GM12878 (cell line): ENCODE measurements around the gene UGGT2. TPM values are rescaled to one million over a fixed set of nuclear protein-coding genes. Genes with fewer than 3 reads are reported as not detected.

Experiments
- BHLHE40 ChIP-seq, 2 experiments: fragments of 450-650 bp in 1 of 2; IDR thresholded peaks; 2 replicates each; pipeline ENCODE4 v1.6.1; 2011 to 2017; ENCODE audit warnings: low read depth in 2 of 2, borderline replicate concordance in 1 of 2, improper control_type of control experiment in 1 of 2, low read length in 1 of 2, mild to moderate bottlenecking in 1 of 2
- CREB1 ChIP-seq: IDR thresholded peaks from 2 replicates; pipeline ENCODE4 v1.6.1; 2012; ENCODE audit warnings: low read depth, mild to moderate bottlenecking, inconsistent platforms
- GABPA ChIP-seq: IDR thresholded peaks from 2 replicates; pipeline ENCODE4 v1.6.1; 2014; ENCODE audit warnings: antibody characterized with exemption, low read depth, mild to moderate bottlenecking, inconsistent platforms
- HDGF ChIP-seq: fragments of 450-650 bp; IDR thresholded peaks from 2 replicates; pipeline ENCODE4 v1.6.1; 2016; ENCODE audit warnings: antibody characterized with exemption
- IKZF1 ChIP-seq: fragments of 450-650 bp; conservative IDR thresholded peaks from 2 replicates; pipeline ENCODE4 v1.6.1; 2017; ENCODE audit warnings: antibody characterized with exemption, mild to moderate bottlenecking
- JUND ChIP-seq: IDR thresholded peaks from 2 replicates; pipeline ENCODE4 v1.6.1; 2012; ENCODE audit warnings: low read depth, mild to moderate bottlenecking, low read length, improper control_type of control experiment, moderate library complexity
- MEF2A ChIP-seq: IDR thresholded peaks from 2 replicates; pipeline ENCODE4 v1.6.1; 2011; ENCODE audit warnings: low read depth, mild to moderate bottlenecking, low read length, moderate library complexity; ENCODE audit not compliant: insufficient read depth
- NBN ChIP-seq: fragments of 450-650 bp; IDR thresholded peaks from 2 replicates; pipeline ENCODE4 v1.6.1; 2016
- NFYB ChIP-seq: IDR thresholded peaks from 2 replicates; pipeline ENCODE4 v1.6.1; 2011; ENCODE audit warnings: low read depth, mild to moderate bottlenecking, low read length, improper control_type of control experiment, moderate library complexity; ENCODE audit not compliant: insufficient read depth
- PML ChIP-seq: IDR thresholded peaks from 2 replicates; pipeline ENCODE4 v1.6.1; 2012; ENCODE audit warnings: low read length, inconsistent platforms
- RFX5 ChIP-seq: IDR thresholded peaks from 2 replicates; pipeline ENCODE4 v1.6.1; 2011; ENCODE audit warnings: low read depth, low read length, improper control_type of control experiment
- SP1 ChIP-seq: IDR thresholded peaks from one replicate; pipeline ENCODE4 v1.6.1; 2011; ENCODE audit warnings: low read depth, low read length
- STAT1 ChIP-seq: fragments of 450-650 bp; conservative IDR thresholded peaks from 2 replicates; pipeline ENCODE4 v1.6.1; 2014; ENCODE audit warnings: antibody characterized with exemption, mild to moderate bottlenecking
- STAT3 ChIP-seq: IDR thresholded peaks from 2 replicates; pipeline ENCODE4 v1.6.1; 2011; ENCODE audit warnings: low read depth, low read length, improper control_type of control experiment
- ZBED1 ChIP-seq: IDR thresholded peaks from 2 replicates; pipeline ENCODE4 v1.6.1; 2016; ENCODE audit warnings: borderline replicate concordance
- ZNF622 ChIP-seq: fragments of 450-650 bp; IDR thresholded peaks from 2 replicates; pipeline ENCODE4 v1.6.1; 2017; ENCODE audit warnings: mild to moderate bottlenecking, inconsistent platforms
- polyA plus RNA-seq, 11 experiments: library from polyadenylated mRNA; depleted of rRNA in 4 of 11; unstranded in 6 of 11; stranded (reverse) in 5 of 11; fragments of >200 nt; fragmentation: Nextera tagmentation in 4 of 11; fragmentation: Illumina TruSeq in 1 of 11; extraction: Ambion mirVana in 4 of 11; extraction: Trizol in 1 of 11; gene quantifications; 1 replicate in 1 of 11; 2 replicates in 10 of 11; pipeline versions ENCODE4 v1.2.1 to v1.2.3, GENCODE V29; 2011 to 2016; ENCODE audit warnings: inconsistent platforms in 2 of 11, missing spikeins in 2 of 11, low read depth in 1 of 11
- total RNA-seq, 4 experiments: library from RNA; depleted of rRNA in 3 of 4; stranded (reverse); fragments of >200 nt in 3 of 4; fragmentation: Illumina TruSeq in 1 of 4; extraction: Trizol in 1 of 4; gene quantifications; 2 replicates each; pipeline versions ENCODE4 v1.2.1 to v1.2.3, GENCODE V29; 2013 to 2021
- TF ChIP-seq, protein P1 (sequence below): IDR thresholded peaks from 2 replicates; pipeline ENCODE4 v1.6.1; 2011; ENCODE audit warnings: borderline replicate concordance, low read depth, mild to moderate bottlenecking, moderate library complexity, mixed read lengths, low read length; ENCODE audit not compliant: insufficient read depth; ENCODE audit errors: extremely low read length
- TF ChIP-seq, protein P2 (sequence below): fragments of 450-650 bp; IDR thresholded peaks from 2 replicates; pipeline ENCODE4 v1.6.1; 2018; ENCODE audit warnings: borderline replicate concordance, mild to moderate bottlenecking; ENCODE audit not compliant: partially characterized antibody
- TF ChIP-seq, protein P3 (sequence below): fragments of 150-350 bp; IDR thresholded peaks from 2 replicates; pipeline ENCODE4 v1.6.1; 2016; ENCODE audit warnings: low read depth, low read length
- TF ChIP-seq, protein P4 (sequence below): IDR thresholded peaks from 2 replicates; pipeline ENCODE4 v1.6.1; 2012; ENCODE audit warnings: low read depth, low read length, improper control_type of control experiment
- TF ChIP-seq, protein P5 (sequence below): fragments of 450-650 bp; IDR thresholded peaks from 2 replicates; pipeline ENCODE4 v1.6.1; 2016; ENCODE audit warnings: mild to moderate bottlenecking

UGGT2 gene
- total and polyA plus RNA-seq, 10 of the 15 experiments (the other 5 are each of a cell fraction or from before 2014, with no cell fraction given): 4.9 to 29.0 (median 17.3) TPM

DNA sequence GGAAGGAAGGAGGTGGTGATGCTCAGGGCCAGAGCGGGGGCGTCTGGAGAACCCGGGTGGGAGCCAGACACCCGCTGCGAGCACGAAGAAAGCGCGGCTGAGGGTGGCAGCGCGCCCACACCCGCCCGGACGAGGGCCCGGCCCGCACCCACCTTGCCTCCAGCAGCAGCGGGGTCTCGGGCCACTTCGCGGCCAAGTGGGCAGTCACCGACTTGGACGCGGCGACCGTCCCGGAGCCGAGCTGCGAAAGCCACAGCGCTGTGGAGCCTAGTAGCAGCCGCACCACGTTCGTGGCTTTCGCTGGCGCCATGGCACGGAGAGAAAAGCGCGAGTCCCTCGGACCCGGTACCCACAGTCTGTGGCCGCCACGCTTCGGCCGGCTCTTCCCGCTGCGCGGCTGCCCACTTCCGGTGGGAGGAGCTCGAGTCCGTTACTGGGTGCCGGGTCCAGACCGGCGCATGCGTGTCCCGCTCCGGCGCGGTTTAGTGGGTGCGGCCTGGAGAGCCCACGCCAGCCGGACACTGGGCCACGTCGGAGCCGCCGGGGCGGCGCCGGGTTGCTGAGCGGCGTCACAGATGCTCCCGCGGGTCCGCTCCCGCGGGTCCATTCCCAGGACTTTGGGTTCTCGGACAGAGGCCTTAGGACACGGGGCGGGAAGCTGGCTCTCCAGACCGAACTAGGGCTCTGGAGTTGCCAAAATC, at the start of gene UGGT2 (continued):
- TF ChIP-seq NFYB (peak; percentile 53; the same call in 1 of the 2 replicates), ZBED1 (no peak), BHLHE40 (IDR thresholded peaks at IDR 0.05; ENCODE audit: borderline replicate concordance in 1 of 2, low read depth in 2 of 2, low read length in 1 of 2) (peak in 1 of 2 experiments; percentile 55; a peak in 2 of 4 replicates), MEF2A (no peak), STAT3 (no peak), IKZF1 (peak; percentile 68), NBN (no peak; the same call in 1 of the 2 replicates), GABPA (peak; percentile 80), PML (peak; percentile 50; the same call in 1 of the 2 replicates), STAT1 (0 out of 2 replicates have a peak, but pooled peaks have one; percentile 22), HDGF (peak; percentile 26; the same call in 1 of the 2 replicates), SP1 (peak; percentile 59), RFX5 (no peak), CREB1 (no peak; the same call in 1 of the 2 replicates), ZNF622 (no peak), JUND (no peak)
- TF ChIP-seq, protein P1, sequence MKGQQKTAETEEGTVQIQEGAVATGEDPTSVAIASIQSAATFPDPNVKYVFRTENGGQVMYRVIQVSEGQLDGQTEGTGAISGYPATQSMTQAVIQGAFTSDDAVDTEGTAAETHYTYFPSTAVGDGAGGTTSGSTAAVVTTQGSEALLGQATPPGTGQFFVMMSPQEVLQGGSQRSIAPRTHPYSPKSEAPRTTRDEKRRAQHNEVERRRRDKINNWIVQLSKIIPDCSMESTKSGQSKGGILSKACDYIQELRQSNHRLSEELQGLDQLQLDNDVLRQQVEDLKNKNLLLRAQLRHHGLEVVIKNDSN: no peak
- TF ChIP-seq, protein P2, sequence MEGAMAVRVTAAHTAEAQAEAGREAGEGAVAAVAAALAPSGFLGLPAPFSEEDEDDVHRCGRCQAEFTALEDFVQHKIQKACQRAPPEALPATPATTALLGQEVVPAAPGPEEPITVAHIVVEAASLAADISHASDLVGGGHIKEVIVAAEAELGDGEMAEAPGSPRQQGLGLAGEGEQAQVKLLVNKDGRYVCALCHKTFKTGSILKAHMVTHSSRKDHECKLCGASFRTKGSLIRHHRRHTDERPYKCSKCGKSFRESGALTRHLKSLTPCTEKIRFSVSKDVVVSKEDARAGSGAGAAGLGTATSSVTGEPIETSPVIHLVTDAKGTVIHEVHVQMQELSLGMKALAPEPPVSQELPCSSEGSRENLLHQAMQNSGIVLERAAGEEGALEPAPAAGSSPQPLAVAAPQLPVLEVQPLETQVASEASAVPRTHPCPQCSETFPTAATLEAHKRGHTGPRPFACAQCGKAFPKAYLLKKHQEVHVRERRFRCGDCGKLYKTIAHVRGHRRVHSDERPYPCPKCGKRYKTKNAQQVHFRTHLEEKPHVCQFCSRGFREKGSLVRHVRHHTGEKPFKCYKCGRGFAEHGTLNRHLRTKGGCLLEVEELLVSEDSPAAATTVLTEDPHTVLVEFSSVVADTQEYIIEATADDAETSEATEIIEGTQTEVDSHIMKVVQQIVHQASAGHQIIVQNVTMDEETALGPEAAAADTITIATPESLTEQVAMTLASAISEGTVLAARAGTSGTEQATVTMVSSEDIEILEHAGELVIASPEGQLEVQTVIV: peak; percentile 49
- TF ChIP-seq, protein P3, sequence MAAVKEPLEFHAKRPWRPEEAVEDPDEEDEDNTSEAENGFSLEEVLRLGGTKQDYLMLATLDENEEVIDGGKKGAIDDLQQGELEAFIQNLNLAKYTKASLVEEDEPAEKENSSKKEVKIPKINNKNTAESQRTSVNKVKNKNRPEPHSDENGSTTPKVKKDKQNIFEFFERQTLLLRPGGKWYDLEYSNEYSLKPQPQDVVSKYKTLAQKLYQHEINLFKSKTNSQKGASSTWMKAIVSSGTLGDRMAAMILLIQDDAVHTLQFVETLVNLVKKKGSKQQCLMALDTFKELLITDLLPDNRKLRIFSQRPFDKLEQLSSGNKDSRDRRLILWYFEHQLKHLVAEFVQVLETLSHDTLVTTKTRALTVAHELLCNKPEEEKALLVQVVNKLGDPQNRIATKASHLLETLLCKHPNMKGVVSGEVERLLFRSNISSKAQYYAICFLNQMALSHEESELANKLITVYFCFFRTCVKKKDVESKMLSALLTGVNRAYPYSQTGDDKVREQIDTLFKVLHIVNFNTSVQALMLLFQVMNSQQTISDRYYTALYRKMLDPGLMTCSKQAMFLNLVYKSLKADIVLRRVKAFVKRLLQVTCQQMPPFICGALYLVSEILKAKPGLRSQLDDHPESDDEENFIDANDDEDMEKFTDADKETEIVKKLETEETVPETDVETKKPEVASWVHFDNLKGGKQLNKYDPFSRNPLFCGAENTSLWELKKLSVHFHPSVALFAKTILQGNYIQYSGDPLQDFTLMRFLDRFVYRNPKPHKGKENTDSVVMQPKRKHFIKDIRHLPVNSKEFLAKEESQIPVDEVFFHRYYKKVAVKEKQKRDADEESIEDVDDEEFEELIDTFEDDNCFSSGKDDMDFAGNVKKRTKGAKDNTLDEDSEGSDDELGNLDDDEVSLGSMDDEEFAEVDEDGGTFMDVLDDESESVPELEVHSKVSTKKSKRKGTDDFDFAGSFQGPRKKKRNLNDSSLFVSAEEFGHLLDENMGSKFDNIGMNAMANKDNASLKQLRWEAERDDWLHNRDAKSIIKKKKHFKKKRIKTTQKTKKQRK: no peak
- TF ChIP-seq, protein P4, sequence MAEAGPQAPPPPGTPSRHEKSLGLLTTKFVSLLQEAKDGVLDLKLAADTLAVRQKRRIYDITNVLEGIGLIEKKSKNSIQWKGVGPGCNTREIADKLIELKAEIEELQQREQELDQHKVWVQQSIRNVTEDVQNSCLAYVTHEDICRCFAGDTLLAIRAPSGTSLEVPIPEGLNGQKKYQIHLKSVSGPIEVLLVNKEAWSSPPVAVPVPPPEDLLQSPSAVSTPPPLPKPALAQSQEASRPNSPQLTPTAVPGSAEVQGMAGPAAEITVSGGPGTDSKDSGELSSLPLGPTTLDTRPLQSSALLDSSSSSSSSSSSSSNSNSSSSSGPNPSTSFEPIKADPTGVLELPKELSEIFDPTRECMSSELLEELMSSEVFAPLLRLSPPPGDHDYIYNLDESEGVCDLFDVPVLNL: peak; percentile 66; the same call in 1 of the 2 replicates
- TF ChIP-seq, protein P5, sequence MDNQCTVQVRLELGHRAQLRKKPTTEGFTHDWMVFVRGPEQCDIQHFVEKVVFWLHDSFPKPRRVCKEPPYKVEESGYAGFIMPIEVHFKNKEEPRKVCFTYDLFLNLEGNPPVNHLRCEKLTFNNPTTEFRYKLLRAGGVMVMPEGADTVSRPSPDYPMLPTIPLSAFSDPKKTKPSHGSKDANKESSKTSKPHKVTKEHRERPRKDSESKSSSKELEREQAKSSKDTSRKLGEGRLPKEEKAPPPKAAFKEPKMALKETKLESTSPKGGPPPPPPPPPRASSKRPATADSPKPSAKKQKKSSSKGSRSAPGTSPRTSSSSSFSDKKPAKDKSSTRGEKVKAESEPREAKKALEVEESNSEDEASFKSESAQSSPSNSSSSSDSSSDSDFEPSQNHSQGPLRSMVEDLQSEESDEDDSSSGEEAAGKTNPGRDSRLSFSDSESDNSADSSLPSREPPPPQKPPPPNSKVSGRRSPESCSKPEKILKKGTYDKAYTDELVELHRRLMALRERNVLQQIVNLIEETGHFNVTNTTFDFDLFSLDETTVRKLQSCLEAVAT: no peak
